ENCODE measurements around the gene KLF13. TPM values are rescaled to one million over a fixed set of nuclear protein-coding genes. Genes with fewer than 3 reads are reported as not detected.

The KLF13 gene
- total and polyA plus RNA-seq, 2 donors (not counting 1 experiment from before 2014, with no cell fraction given): 65.5 to 140 TPM

DNA sequence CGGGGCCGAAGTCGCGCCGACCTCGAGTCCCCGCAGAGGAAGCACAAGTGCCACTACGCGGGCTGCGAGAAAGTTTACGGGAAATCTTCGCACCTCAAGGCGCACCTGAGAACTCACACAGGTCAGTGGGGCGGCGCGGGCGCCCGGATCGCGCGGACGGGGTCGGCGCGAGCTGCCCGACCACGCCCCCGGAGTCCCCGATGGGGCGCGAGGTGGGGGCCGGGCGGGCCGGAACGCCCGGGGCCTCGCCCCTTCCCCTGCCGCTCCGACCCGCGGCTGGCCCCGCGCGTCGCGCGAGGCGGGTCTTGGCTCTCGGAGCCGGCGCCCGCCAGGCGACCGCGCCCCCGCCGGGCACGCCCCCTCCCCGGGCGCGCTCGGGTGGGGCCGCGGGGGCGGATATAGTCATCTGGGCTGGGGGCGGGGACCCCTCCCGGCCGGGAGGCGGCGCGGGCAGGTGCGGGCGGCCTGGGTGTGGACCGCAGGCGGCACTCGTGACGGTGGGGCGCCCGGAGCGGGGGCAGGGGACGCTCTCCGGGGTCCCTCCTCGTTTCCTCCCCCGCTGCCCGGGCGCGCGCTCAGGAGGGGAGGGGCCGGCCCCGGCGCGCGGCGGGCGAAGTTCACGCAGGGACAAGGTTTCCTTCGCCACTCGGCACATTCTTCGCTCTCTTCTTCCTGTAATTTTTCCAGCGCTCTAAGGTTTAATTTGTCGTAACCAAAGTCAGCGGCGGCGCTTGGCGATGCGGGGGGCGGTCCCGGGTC, 1.2 kb downstream of the KLF13 start:
- ATAC-seq (ENCODE audit: low read depth): peak; percentile 18
- H4K20me1 ChIP-seq (ENCODE audit: control insufficient read depth, insufficient read depth, low read length, poor library complexity, severe bottlenecking): peaks cover 48% of the 10 kb centered on the region
- H3K4me2 ChIP-seq (replicated peaks; ENCODE audit: low read depth, low read length, poor library complexity, severe bottlenecking): peak overlapping the region; percentile 75
- Mint-ChIP-seq H3K4me3 (peak overlapping the region; percentile 91), H3K27me3 (no peaks in the 10 kb centered on the region), H3K9me3 (ENCODE audit: insufficient read depth) (no peaks in the 10 kb centered on the region), H3K27ac (peak overlapping the region; percentile 90), H3K4me1 (peaks cover 69% of the 10 kb centered on the region)
- no peaks in the 10 kb centered on the region for H3K27me3 ChIP-seq (replicated peaks in 1 of 4; ENCODE audit: control extremely low read depth in 1 of 4, control insufficient read depth in 3 of 4, insufficient read depth in 4 of 4, low read length in 3 of 4)
- peak; percentile 91 for DNase-seq
- peak overlapping the region; percentile 91 to 97 for H3K27ac ChIP-seq (ENCODE audit: low read length in 2 of 2)
- peaks cover 65 to 69% of the 10 kb centered on the region in 2 donors for H3K4me1 ChIP-seq (ENCODE audit: control insufficient read depth in 2 of 2, insufficient read depth in 2 of 2, low read length in 2 of 2)
- under 1% methylated on average over 100 of the region's 108 CpGs for WGBS (ENCODE audit: insufficient coverage)
- ChIA-PET CTCF (interaction anchor here (1.0 to 3.4 kb wide), 12 partner anchors 10 to 127 kb away, joined by 3 to 21 read pairs (median 7); no protein-coding TSS in a partner anchor), POLR2A (interaction anchor here (0.5 to 7.0 kb wide), 10 partner anchors 18 to 113 kb away, joined by 3 to 137 read pairs (median 14); no protein-coding TSS in a partner anchor)
- peak overlapping the region; percentile 92 for H3K9ac ChIP-seq (ENCODE audit: low read length)
- TF ChIP-seq, protein P1, sequence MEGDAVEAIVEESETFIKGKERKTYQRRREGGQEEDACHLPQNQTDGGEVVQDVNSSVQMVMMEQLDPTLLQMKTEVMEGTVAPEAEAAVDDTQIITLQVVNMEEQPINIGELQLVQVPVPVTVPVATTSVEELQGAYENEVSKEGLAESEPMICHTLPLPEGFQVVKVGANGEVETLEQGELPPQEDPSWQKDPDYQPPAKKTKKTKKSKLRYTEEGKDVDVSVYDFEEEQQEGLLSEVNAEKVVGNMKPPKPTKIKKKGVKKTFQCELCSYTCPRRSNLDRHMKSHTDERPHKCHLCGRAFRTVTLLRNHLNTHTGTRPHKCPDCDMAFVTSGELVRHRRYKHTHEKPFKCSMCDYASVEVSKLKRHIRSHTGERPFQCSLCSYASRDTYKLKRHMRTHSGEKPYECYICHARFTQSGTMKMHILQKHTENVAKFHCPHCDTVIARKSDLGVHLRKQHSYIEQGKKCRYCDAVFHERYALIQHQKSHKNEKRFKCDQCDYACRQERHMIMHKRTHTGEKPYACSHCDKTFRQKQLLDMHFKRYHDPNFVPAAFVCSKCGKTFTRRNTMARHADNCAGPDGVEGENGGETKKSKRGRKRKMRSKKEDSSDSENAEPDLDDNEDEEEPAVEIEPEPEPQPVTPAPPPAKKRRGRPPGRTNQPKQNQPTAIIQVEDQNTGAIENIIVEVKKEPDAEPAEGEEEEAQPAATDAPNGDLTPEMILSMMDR (IDR thresholded peaks at IDR 0.05): no peak
- no peak for TF ChIP-seq EZH2 (IDR thresholded peaks at IDR 0.05; ENCODE audit: borderline replicate concordance, insufficient read depth, low read depth, low read length, poor library complexity, severe bottlenecking)
- H3K79me2 ChIP-seq (ENCODE audit: control insufficient read depth, insufficient read depth, low read length): peaks cover 48% of the 10 kb centered on the region
- H2AFZ ChIP-seq (ENCODE audit: insufficient read depth, low read depth, low read length, poor library complexity, severe bottlenecking): peak overlapping the region; percentile 30
- intact Hi-C loops (cut with micrococcal nuclease): loop anchor here (1.0 to 10.0 kb wide), 4 partner anchors 33 to 703 kb away; partner anchors contain the start of gene ARHGAP11B
- no peaks in the 10 kb centered on the region for H3K9me3 ChIP-seq (ENCODE audit: control extremely low read depth in 1 of 3, control insufficient read depth in 2 of 3, insufficient read depth in 1 of 3, low read length in 2 of 3)
- H3K36me3 ChIP-seq (replicated peaks in 1 of 2; ENCODE audit: control extremely low read depth in 1 of 2, control insufficient read depth in 1 of 2, extremely low read depth in 1 of 2, insufficient read depth in 2 of 2, low read length in 1 of 2): peaks cover 2 to 12% of the 10 kb centered on the region in 2 experiments
- peak overlapping the region in 4 of 5 experiments; percentile 57 to 88 (median 70) for H3K4me3 ChIP-seq (ENCODE audit: control extremely low read depth in 1 of 5, extremely low read depth in 1 of 5, insufficient read depth in 1 of 5, low read depth in 2 of 5, low read length in 4 of 5)

All from B cell (primary cell).